Putamen (tissue), 1 donor: Measurements from ENCODE around the gene WNT5B.

Experiments used
- DNase-seq: peaks from one replicate; pipeline ENCODE4 v3.0.0-alpha.2; 2016; ENCODE audit warnings: low spot score

The WNT5B gene

DNA sequence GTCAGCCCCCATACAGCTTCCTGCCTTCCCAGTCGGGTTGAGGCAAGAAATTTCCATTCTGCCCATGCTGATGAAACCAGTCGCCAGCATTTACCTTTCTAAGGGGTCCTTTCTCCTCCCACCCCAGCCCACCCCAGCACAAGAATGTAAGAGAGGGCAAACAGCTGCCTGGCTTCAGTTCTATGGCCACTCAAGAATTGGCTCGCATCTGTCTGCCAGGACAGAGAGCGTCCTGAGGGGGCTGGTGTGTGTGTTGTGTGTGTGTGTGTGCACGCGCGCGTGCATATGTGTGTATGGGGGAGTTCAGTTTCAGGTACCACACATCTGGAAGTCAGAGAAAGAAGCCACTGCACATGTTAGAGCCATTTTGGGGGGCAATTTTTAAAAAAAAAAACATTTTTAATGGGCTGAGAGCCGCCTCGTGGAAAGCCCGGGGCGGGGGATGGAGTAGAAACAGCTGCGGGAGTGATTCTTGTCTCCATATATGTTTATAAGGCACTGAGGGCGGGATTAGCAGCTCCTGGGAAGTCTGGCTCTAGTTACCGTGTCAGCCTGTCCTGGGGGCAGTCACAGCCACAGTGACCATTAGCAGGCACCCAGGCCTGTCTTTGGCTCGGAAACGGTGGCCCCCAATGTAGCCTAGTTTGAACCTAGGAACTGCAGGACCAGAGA lies at the start of gene WNT5B:
WNT5B (plus strand) TSS at position 566 of the 672 bp plus-strand sequence. CDS start 2,124 bp downstream, outside the sequence.
- DNase-seq: no peak

DNA sequence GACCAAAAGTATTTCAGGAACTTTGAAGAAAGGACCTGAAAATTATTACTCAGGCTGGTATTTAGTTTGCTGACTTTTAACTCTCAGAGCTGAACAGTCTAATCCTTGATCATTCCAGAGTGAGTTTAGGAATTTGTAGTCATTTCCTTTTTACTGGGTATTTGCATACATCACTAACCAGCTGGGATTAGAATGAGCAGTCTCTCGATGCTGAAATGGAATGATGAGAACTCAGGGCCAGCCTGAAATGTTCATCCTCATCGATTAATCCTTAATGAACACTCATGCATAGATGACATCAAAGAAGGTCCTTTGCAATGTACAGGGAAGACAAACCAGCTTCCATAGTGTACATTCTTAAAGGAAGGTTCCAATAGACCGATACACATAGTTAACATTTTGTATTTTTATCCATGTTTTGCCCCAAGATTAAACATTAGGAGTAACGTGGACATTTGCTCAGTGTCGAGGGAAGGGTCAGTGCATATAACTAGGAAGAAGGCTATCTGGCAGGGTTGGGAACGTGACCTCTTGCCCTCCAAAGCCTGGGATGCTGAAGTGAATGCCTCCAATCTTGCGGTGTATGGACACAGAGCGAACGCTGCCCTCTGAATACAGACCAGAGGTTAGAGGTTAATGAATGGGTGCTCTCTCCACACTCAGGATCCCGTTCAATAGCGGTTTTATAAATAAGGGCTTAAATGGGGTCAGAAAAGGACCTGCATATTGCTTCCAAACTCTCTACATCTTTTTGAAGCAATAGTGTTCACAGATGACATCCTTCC lies 49.2 kb upstream of the WNT5B start:
- no peak for DNase-seq

DNA sequence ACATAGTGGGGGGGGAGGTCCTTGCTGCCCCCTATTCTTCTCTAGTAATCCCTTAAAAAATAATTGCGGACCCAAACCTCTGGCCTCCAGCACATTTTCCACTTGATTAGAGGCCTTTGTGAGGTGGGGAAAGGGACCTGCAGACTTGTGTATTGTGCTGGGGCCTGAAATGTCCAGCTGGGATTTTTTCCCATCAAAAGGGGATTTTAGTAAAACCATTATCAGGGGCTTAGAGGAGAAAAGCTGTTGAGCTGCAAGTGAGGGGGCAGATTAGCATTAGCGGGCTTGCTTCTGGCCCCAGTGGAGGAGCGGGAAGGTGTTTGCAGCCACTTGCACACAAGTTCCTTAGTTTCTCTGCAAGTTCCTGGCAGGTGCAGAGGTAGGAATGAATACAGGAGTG lies 48.5 kb upstream of the WNT5B start:
- no peak for DNase-seq

DNA sequence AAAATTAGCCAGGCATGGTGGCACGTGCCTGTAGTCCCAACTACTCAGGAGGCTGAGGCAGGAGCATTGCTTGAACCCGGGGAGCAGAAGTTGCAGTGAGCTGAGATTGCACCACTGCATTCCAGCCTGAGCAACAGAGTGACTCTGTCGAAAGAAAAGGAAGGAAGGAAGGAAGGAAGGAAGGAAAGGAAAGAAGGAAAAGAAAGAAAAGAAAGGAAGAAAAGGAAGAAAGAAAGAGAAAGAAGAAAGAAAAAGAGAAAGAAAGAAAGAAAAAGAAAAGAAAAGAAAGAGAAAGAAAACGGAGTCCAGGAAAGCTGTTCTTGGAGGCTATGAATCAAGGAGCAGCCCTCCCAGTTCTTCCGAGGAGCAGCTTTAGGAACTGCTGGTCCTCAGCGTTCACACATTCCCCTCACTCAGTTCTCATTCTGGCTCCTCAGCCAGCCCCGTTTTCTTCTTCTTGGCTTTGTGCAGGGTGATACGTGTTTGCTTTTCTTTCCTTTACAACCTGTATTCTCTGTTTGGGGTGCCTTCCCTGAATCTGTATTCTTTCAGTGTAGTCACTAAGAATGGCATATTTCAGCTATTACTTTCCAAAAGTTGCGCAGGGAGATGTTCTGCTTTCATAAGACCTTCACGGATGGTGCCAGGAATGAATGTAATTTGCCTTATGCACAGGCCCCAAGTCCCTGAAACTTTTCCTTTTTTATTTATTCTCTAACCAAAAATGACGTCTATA lies 46.9 kb upstream of the WNT5B start:
- DNase-seq: no peak

DNA sequence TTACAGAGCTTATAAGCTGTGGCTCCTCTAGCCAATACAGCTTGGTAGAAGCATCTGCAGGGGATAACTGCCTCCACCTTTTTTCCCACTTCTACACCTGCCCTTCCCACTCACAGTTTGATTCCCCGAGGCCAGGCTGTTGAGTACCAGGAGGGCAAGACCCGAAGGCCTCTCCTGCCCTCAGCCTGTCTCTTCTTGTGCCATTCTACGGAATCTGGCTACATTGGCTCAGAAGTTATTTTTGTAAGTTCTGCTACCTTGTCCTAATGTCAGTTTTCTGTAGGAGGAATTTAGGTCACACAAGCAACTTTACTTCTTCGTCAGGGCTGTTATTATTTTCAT lies 46.4 kb upstream of the WNT5B start:
- DNase-seq: no peak

DNA sequence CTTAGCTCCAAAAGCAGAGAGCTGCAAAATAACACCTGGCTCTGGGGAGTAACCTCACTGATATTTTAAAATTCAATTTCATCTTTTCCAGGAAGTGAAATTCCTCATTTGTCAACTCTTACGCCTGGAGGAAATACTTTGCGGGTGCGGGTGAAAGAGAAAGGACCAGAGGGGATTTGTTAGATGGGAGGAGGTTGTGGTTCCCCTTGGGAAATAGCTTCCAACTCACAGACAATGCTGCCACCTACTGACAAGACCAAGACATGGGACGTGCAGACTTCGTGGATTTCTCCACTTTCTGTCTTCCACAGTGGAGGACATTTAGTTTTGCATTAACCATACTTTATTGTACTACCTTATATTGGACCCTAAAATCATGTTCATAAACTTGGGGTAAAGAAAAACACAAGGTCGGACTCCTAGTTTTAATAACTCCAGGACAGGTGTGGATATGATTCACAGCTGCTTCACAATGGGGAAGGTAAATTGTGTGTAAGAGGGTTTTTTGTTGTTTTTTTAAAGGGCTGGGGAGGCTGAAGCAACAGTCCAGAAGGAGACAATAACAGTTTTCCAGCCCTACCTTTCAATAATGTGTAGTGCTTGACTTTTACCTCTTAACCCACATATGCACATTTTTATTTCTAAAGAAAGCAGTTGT lies 45.5 kb upstream of the WNT5B start:
- peak; percentile 81 for DNase-seq

DNA sequence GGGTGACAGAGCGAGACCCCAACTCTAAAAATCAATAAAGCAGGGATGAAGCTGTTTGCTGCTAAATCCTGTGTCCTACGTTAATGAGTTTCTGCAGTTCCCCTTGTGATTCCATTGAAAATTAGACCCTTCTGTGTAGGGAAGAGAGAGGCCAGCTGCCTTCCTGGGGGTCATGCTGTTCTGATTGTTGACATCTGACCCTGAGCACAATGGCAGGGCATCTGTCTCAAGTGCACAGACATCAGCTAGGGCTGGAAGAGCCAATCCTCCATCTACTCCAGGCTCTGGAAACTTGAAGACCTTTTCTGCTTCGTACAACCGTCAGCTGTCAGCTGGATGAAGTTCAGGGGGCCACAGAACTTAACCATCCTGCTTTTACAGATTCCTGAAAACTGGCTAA lies 44.7 kb upstream of the WNT5B start:
- DNase-seq: no peak

DNA sequence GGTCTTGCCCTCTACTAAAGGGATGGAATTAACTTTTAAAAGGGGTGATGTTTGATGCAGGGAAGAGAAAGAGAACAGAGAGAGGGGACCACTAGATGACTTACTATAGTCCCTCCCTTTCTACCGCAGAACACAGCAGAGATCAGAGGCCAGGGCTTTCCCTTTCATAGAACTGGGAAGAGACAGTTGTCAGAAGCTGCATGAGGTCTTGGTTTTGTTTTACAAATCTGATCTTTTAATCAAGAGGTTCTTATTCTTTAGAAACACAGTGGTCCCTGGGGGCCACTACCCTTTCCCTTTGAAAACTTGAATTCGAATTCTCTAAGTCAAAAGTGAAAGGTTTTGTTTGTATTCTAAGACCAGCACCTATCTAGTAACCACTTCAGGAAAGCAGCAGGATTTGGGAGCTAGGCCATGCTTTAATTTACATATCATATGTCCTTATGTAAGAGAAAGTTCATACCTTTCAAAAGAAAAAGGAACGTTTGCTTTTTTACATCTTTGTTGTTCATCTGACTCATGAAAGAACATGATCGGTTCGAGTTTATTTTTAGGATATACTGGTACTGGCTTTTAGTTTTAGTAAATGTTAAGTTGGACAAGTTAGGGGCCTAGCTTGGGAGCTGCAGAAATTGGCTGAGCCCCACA lies 41.0 kb upstream of the WNT5B start:
- DNase-seq: no peak

DNA sequence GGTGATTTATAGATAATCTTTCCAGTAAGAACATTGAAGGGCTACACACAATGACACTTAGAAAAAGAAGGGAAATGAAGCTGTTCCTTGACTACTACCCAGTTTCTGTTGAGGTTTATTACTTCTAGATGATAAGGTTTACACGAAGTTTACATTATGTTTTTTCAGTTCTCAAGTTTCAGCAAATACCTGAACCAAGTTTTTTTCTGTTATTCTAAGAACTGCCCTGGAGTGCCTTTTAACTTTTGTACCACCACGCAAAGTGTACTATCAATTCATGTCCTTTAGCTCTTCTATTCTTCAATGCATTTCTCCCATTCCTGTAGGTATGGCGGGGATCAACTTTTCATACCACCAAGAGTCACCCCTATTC lies 40.5 kb upstream of the WNT5B start:
- no peak for DNase-seq

DNA sequence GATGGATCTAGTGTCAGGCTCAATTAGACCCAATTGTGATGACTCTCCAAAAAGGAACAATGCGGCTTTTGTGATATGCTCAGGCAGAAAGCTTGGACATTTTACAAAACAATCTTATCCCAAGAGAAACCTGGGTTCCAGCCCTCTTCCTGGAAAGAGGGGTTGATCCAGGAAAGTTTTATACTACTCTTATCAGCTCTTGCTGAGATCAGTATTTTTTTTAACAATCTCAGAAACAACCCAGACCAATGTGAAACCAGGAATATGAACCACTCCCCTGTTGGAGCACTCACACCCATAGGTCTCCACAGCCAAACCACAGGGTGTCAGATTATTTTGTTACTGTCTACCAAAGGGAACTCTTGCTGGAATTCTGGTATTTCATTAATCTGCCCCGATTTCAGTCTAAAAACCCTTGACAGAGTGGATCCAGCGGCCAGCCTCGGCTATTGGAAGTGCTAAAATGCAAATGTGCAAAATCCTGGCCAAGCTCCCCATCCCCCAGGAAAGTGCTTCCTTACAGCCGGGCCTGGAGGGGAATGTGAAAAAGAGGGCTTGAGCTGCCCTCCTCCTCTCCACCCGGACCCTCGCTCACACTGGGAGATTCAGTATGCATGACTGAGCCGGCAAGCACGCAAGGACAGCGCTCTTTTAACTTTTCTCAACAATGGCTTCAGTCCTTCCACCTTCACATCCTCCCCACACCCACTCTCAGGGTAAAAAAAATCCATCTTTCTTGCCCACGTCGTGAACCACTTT lies 38.6 kb upstream of the WNT5B start:
- DNase-seq: peak; percentile 71

DNA sequence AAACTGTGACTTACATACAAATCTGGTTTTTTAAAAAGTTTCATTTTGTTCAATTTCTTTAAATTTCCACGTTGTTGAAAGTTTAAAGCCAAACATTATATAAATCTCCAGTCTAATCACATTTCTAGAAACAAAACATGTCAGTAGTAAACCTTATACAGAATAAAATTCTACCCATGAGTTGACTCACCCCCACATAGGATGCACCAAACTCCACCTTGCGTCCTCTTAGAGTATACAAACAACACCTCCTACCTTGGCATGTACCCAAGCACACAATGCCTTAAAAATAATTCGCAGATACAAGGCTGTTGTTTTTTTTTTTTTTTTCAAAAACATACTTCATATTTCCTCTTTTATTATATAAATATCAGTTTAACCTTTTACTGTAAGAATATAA lies 38.0 kb upstream of the WNT5B start:
- DNase-seq: no peak

DNA sequence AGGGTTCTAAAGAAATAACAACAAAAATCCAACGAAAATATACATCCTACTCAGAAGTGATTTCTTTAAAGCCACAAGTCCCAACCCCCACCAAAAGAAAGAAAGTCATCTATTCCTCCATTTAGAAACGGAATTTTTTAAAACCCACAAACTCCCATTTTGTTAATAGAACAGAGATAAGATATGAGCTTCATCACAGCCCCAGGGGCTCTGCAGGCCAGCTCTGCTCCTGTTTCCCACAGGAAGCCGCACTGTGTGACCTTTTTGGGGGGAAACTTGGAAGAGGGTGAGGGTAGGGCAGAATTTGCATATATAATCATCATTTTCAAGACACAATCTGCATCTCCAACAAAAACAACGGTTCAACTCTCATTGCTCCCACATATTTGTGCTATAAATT lies 37.5 kb upstream of the WNT5B start:
- DNase-seq: no peak

DNA sequence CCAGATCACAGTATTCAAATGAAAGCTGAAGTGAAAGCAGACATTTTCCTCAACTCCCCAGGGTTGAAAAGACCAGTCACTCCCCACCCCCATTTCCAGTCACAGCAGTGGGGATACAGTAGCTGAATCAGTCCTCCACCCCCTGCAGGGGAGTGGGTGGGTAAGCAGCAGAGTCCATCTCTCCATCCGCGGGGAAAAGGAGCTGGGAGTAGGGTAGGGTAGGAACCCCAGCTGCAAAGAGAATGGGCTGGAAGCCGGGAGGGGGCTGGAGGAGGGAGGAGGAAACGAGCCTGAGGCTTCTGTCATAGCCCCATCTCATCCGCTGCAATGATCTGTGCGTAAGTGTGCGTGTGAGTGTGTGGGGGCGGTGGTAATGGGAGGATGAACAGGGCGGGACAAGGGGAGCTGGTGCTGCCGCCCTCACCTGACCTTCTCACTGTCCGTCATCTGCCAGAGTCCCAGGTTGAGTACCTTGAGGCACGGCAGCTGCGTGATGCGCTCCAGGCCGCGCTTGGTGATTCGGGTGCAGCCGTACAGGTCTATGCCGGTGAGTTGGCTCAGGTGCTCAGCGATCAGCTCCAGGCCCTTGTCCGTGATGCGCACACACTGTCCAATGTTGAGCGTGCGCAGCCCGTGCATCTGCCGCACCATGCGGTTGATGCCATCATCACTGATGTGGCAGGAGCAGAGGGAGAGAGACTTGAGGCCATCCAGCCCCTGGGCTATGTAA lies 36.4 kb upstream of the WNT5B start:
- peak; percentile 73 for DNase-seq

DNA sequence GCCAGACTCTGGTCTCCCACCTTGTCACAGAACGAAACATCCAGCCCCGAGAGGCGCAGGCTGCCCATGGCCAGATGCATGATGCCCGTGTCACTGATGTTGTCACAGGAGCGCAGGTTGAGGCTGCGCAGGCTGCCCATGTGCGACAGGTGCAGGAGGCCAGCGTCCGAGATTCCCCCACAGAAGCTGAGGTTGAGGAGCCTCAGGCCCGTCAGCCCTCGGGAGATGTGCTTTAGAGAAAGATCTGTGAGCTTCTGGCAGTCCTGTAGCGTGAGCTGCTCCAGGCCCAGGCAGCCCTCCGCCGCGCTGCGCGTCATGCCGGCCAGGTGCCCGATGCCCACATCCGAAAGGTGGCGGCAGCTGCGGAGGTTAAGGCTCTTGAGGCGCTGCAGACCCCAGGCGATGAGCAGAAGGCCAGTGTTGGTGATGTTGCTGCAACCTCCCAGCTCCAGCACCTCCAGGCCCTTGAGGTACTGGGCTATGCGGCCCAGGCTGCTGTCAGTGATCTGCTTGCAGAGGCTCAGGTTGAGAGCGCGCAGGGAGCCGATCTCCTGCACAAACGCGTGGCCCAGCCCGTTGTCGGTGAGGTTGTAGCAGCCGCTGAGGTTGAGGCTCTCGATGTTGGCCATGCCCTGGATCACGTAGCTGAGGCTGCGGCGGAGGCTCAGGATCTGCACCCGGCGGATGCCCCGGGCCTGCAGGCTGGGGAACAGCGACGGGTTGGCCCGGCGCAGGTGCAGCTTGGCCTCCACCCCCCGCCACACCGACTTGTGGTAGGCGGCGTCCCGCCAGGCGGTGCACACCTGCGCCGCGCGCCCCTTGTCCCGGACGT lies 35.6 kb upstream of the WNT5B start:
- no peak for DNase-seq

DNA sequence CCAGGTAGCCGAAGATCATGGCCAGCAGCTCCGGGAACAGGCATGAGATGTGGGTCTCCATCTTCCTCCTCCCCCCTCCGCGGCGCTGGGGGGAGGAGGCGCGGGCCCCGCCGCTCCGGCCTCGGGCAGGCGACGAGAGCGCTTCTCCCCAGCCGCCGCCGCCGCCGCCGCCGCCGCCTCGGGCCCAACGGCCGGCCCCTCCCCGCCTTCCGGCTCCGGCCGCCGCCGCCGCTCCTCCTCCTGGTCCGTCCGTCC lies 35.1 kb upstream of the WNT5B start:
- no peak for DNase-seq

DNA sequence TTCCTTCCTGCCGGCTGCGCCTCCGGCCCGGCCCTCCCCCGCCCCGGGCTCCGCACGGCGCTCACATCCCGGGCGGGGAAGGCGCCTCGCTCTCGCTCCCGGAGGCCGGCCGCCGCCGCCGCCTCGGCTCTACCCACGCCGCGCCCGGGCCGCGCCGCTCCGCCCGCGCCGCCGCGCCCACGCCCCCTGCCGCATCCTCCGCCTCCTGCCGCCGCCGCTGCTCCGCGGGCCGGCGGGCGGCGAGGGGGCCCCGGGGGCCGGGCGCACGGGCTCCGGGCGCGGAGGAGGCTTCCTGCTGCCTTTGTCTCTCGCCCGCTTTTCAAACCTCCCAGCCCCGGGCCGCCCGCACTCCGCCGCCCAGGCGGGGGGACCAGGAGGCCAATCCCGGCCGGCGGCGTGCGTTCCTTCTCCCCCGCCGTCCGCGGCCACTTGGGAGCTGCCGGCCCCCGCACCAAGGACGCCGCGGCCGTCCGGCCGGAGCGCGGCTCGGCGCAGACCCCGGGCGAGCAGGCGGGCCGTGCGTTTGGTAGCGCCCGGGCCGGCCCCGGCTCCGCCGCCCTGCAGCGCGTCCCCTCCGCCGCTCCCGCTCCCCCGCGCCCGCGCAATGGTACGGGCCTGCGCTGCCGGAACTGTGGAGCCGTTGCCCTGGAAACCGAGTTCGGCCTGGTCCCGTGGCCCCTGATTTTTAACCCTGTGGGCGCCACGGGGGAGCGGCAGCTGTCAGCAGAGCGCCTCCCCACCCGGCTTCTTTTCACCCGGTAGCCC lies 34.6 kb upstream of the WNT5B start, which contains the start of gene FBXL14:
FBXL14 (minus strand) TSS at position 321 of the 765 bp plus-strand sequence. CDS start 515 bp downstream, outside the sequence.
- DNase-seq: peak; percentile 92

DNA sequence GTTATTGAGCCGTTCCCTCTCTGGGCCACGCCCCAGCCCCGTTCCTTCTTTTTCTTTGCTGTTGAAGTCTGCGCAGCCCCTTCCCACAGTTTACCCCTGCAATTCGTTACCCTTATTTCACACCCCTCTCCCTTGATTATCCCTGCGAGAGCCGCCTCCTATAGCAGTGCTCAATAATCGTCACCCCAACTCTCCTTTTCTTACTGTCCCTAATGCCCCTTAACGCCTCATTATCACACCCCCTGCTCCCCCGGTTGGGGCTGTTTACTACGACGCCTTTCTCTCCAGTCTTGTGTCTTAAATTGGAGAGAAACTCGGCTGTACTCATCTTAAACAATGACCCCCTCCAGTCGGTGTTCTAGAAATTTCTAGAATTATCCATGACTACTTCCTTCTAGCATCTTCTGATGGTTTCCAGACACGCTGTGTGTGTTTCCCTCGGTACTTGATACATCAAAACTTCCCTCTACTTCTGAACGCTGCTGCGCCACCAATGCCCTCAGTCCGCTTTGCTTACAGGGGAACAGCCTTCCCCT lies 33.9 kb upstream of the WNT5B start:
- peak; percentile 59 for DNase-seq

DNA sequence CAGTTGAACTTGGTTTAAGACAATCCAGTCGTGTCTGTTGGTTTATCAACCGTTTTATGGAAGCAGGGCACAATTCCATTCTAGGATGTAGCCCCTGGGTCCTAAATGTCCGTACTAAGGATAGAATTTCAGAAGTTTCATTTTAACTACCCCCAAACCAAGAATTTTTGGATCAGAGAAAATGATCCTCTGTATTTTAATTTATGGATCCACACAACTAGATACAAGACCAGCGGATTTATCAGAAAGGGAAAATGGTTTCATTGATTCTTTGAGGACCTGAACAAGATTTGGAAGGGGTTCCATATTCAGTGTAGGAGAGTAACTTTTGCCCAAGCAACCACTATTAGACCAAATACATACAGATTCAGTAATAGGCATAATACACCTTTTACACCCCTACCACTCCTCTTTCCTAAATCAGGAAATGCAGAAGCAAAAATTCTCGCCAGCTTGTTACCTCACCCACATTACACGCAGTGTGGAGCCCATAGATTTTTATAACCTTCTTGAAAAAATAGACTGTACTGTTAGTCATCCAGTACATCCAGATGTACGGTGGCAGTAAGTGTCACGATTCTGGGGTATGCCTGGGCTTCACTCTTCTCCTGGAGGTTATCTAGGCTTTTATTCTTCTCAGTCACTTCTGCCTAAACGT lies 33.2 kb upstream of the WNT5B start:
- DNase-seq: no peak
